Lower lobe of right lung (tissue), 2 donors: ENCODE data around the gene POMT2. TPM values are rescaled to one million over a fixed set of nuclear protein-coding genes. Genes with fewer than 3 reads are reported as not detected.

Experiments
- ATAC-seq, 2 donors: fragments of 200-7000 bp; cut with Tn5 transposase; one replicate each; pipeline ENCODE4 v1.9.1; 2020 to 2022; ENCODE audit warnings: mild to moderate bottlenecking in 2 of 2, moderate library complexity in 2 of 2
- DNase-seq: peaks from one replicate; pipeline ENCODE4 v3.0.0-alpha.2; 2020
- H3K27ac ChIP-seq: fragments of 200-600 bp; one replicate; pipeline ENCODE4 v1.8.0; 2022
- H3K27me3 ChIP-seq: fragments of 200-600 bp; one replicate; pipeline ENCODE4 v1.8.0; 2022; ENCODE audit warnings: low read depth
- H3K36me3 ChIP-seq: fragments of 200-600 bp; one replicate; pipeline ENCODE4 v1.8.0; 2022; ENCODE audit warnings: mild to moderate bottlenecking
- H3K4me1 ChIP-seq: fragments of 200-600 bp; one replicate; pipeline ENCODE4 v1.8.0; 2022
- H3K4me3 ChIP-seq: fragments of 200-600 bp; one replicate; pipeline ENCODE4 v1.8.0; 2022; ENCODE audit warnings: mild to moderate bottlenecking
- H3K9me3 ChIP-seq: fragments of 200-600 bp; one replicate; pipeline ENCODE4 v1.8.0; 2022
- CTCF ChIP-seq: fragments of 200-600 bp; IDR thresholded peaks from one replicate; pipeline ENCODE4 v1.8.0; 2022; ENCODE audit warnings: antibody characterized with exemption, mild to moderate bottlenecking
- intact Hi-C: fragments of 100-400 bp; cut with DNase I; formaldehyde crosslinking; loops from one replicate; pipeline ENCODE4 v1.11.0; 2022
- total RNA-seq: library from RNA; stranded (reverse); fragmentation: NEBNext Ultra II Directional; extraction: Animal tissue kit (Norgen Biotek cat#: 25700); gene quantifications from one replicate; pipeline ENCODE4 v1.2.1, GENCODE V29; 2021
- donor health status: DM: no; HTN: yes; CAD: no; lungs with severe emphysema.

Gene POMT2
- total RNA-seq, 1 donor from 2014 or later = 23.5 TPM

GRCh38 chr14:77248666-77249065, 72.0 kb downstream of the POMT2 start:
- Histone ChIP-seq H3K36me3 (no peaks in the 10 kb centered on the region), H3K27me3 (peaks cover 7% of the 10 kb centered on the region), H3K9me3 (no peaks in the 10 kb centered on the region), H3K4me1 (no peaks in the 10 kb centered on the region), H3K27ac (no peak overlapping the region), H3K4me3 (no peak overlapping the region)
- intact Hi-C loops = no loop called here
- ATAC-seq = no peak
- TF ChIP-seq CTCF = no peak
- DNase-seq = peak; percentile 12

- Histone ChIP-seq H3K27ac (no peak overlapping the region), H3K4me1 (no peaks in the 10 kb centered on the region), H3K27me3 (no peaks in the 10 kb centered on the region), H3K36me3 (no peaks in the 10 kb centered on the region), H3K9me3 (no peaks in the 10 kb centered on the region), H3K4me3 (no peak overlapping the region)
- DNase-seq (no peak), ATAC-seq (no peak)
- intact Hi-C loops = no loop called here
- TF ChIP-seq CTCF = no peak
Measured at GRCh38 chr14:77246784-77247183, 73.9 kb downstream of the POMT2 start.

- H3K9me3 ChIP-seq = no peaks in the 10 kb centered on the region
- no peak overlapping the region for H3K27ac ChIP-seq
- ATAC-seq (no peak), DNase-seq (no peak)
- intact Hi-C loops = no loop called here
- TF ChIP-seq CTCF = no peak
- no peaks in the 10 kb centered on the region for H3K36me3 ChIP-seq
- no peaks in the 10 kb centered on the region for H3K4me1 ChIP-seq
- H3K27me3 ChIP-seq = no peaks in the 10 kb centered on the region
- no peak overlapping the region for H3K4me3 ChIP-seq
Measured at GRCh38 chr14:77245820-77246219, 74.9 kb downstream of the POMT2 start.

GRCh38 chr14:77243853-77244252, 76.8 kb downstream of the POMT2 start:
- intact Hi-C loops = no loop called here
- no peaks in the 10 kb centered on the region for H3K36me3 ChIP-seq
- no peaks in the 10 kb centered on the region for H3K27me3 ChIP-seq
- no peaks in the 10 kb centered on the region for H3K4me1 ChIP-seq
- DNase-seq (no peak), ATAC-seq (no peak)
- H3K4me3 ChIP-seq = no peak overlapping the region
- no peaks in the 10 kb centered on the region for H3K9me3 ChIP-seq
- H3K27ac ChIP-seq = no peak overlapping the region
- TF ChIP-seq CTCF = no peak

GRCh38 chr14:77242752-77243151, 77.9 kb downstream of the POMT2 start:
- ATAC-seq (no peak), DNase-seq (no peak)
- intact Hi-C loops = no loop called here
- no peak for TF ChIP-seq CTCF
- H3K27ac ChIP-seq = no peak overlapping the region
- no peaks in the 10 kb centered on the region for H3K27me3 ChIP-seq
- H3K36me3 ChIP-seq = no peaks in the 10 kb centered on the region
- H3K9me3 ChIP-seq = no peaks in the 10 kb centered on the region
- no peaks in the 10 kb centered on the region for H3K4me1 ChIP-seq
- no peak overlapping the region for H3K4me3 ChIP-seq

GRCh38 chr14:77241955-77242354, 78.7 kb downstream of the POMT2 start:
- Histone ChIP-seq H3K9me3 (no peaks in the 10 kb centered on the region), H3K27ac (no peak overlapping the region), H3K36me3 (no peaks in the 10 kb centered on the region), H3K27me3 (no peaks in the 10 kb centered on the region), H3K4me3 (no peak overlapping the region), H3K4me1 (no peaks in the 10 kb centered on the region)
- ATAC-seq (no peak), DNase-seq (no peak)
- intact Hi-C loops = no loop called here
- TF ChIP-seq CTCF = no peak
